Fibroblast of lung (primary cell): Measurements from ENCODE around the gene VWA8. TPM values are rescaled to one million over a fixed set of nuclear protein-coding genes. Genes with fewer than 3 reads are reported as not detected.

Source experiments
- DNase-seq, 2 donors: peaks; one replicate each; pipeline versions ENCODE4 v3.0.0 to v3.0.0-alpha.2; 2010; ENCODE audit warnings: low read depth in 2 of 2
- H2AFZ ChIP-seq: 2 replicates; pipeline ENCODE4 v1.5.1; 2012; ENCODE audit warnings: low read length, control low read depth, inconsistent platforms
- H3K27ac ChIP-seq: 2 replicates; pipeline ENCODE4 v1.5.1; 2011; ENCODE audit warnings: low read length, control low read depth; ENCODE audit not compliant: insufficient read depth
- H3K27me3 ChIP-seq: 2 replicates; pipeline ENCODE4 v1.5.1; 2011; ENCODE audit warnings: mild to moderate bottlenecking, low read length; ENCODE audit not compliant: control insufficient read depth, insufficient read depth
- H3K36me3 ChIP-seq: 2 replicates; pipeline ENCODE4 v1.5.1; 2011; ENCODE audit warnings: low read length; ENCODE audit not compliant: control insufficient read depth, insufficient read depth
- H3K4me1 ChIP-seq: 2 replicates; pipeline ENCODE4 v1.5.1; 2011; ENCODE audit warnings: low read length; ENCODE audit not compliant: control insufficient read depth, insufficient read depth; ENCODE audit errors: extremely low read depth
- H3K4me2 ChIP-seq: 2 replicates; pipeline ENCODE4 v1.5.1; 2011; ENCODE audit warnings: low read length, control low read depth; ENCODE audit not compliant: insufficient read depth; ENCODE audit errors: extremely low read depth
- H3K4me3 ChIP-seq, 4 experiments: fragments of 200-600 bp in 1 of 4; sonication (generic) in 1 of 4; replicated peaks in 1 of 4; 2 replicates each; pipeline ENCODE4 v1.5.1; 2011 to 2016; ENCODE audit warnings: low read length in 4 of 4, low read depth in 3 of 4, mild to moderate bottlenecking in 3 of 4, control low read depth in 2 of 4, inconsistent platforms in 1 of 4, mixed read lengths in 1 of 4; ENCODE audit not compliant: insufficient read depth in 1 of 4; ENCODE audit errors: control extremely low read depth in 1 of 4
- H3K79me2 ChIP-seq: 2 replicates; pipeline ENCODE4 v1.5.1; 2012; ENCODE audit warnings: mild to moderate bottlenecking, low read length, inconsistent platforms; ENCODE audit not compliant: control insufficient read depth, insufficient read depth
- H3K9ac ChIP-seq: 2 replicates; pipeline ENCODE4 v1.5.1; 2011; ENCODE audit warnings: mild to moderate bottlenecking, low read length, control low read depth; ENCODE audit not compliant: insufficient read depth
- H3K9me3 ChIP-seq: 2 replicates; pipeline ENCODE4 v1.5.1; 2012; ENCODE audit warnings: low read depth, low read length; ENCODE audit not compliant: control insufficient read depth, insufficient read depth
- H4K20me1 ChIP-seq: 2 replicates; pipeline ENCODE4 v1.5.1; 2011; ENCODE audit warnings: low read length; ENCODE audit not compliant: control insufficient read depth, insufficient read depth; ENCODE audit errors: extremely low read depth
- EZH2 ChIP-seq: IDR thresholded peaks from 2 replicates; pipeline ENCODE4 v1.5.1; 2012; ENCODE audit warnings: low read length, control low read depth, mild to moderate bottlenecking; ENCODE audit errors: missing control alignments
- polyA plus RNA-seq, 2 donors: library from polyadenylated mRNA; depleted of rRNA in 1 of 2; stranded (reverse) in 1 of 2; unstranded in 1 of 2; fragments of >200 nt; gene quantifications; 2 replicates each; pipeline ENCODE4 v1.2.1, GENCODE V29; 2011 to 2012; ENCODE audit warnings: missing spikeins in 1 of 2
- total RNA-seq: library from RNA; depleted of rRNA; stranded (reverse); fragments of >200 nt; gene quantifications from 2 replicates; pipeline ENCODE4 v1.2.1, GENCODE V29; 2014
- TF ChIP-seq, protein P1 (sequence below), 2 donors: IDR thresholded peaks in 1 of 2; conservative IDR thresholded peaks in 1 of 2; 1 replicate in 1 of 2; 2 replicates in 1 of 2; pipeline ENCODE4 v1.5.1; 2011 to 2012; ENCODE audit warnings: low read length in 2 of 2, control low read depth in 1 of 2, inconsistent platforms in 1 of 2, low read depth in 1 of 2, mild to moderate bottlenecking in 1 of 2

VWA8 gene
- total and polyA plus RNA-seq, 2 donors (not counting 1 experiment from before 2014, with no cell fraction given) = 12.6 to 29.9 TPM

DNA sequence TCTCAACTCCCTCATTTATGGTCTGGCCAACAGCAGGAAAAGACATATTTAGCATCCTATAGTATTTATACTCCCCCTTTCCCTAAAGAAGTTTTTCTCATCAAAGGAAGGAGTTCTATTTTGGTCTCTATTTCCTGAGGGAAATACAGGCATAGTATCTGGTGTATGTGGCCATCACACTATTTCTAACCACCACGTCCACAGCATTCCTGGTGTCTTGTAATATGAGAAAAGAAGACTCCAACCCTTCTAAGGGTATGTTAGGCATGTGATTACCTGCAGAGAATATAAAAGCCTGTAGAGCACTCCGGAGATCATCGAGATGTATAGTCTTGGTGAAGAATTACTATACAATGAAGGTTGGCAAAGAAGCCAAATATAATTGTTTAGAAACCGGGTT is 137.4 kb downstream of the VWA8 start:
- no peaks in the 10 kb centered on the region for H3K79me2 ChIP-seq

DNA sequence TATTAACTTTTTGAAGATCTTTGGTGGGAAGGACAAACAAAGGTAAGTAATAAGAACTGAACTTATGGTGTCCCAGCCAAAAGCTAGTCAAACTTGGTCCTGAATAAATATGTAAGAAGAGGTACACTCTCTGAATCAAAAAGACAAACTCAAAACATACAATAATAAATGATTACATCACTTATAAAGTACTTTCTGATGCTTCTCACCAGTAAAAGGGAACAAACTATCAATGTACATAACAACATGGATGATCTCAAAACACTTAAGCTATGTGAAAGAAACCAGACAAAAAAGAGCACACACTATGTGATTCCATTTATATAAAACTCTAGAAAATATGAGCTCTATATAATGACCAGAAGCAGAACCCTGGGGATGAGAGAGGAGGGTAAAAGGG is 138.3 kb downstream of the VWA8 start:
- Histone ChIP-seq H3K27me3 (no peaks in the 10 kb centered on the region), H3K9ac (no peak overlapping the region), H3K4me2 (no peak overlapping the region), H3K36me3 (no peaks in the 10 kb centered on the region), H3K9me3 (no peaks in the 10 kb centered on the region), H3K4me1 (peaks cover 8% of the 10 kb centered on the region), H3K79me2 (no peaks in the 10 kb centered on the region), H3K4me3 (no peak overlapping the region), H3K27ac (no peak overlapping the region), H2AFZ (no peak overlapping the region), H4K20me1 (no peaks in the 10 kb centered on the region)
- DNase-seq = no peak
- TF ChIP-seq EZH2 = no peak
- TF ChIP-seq, protein P1, sequence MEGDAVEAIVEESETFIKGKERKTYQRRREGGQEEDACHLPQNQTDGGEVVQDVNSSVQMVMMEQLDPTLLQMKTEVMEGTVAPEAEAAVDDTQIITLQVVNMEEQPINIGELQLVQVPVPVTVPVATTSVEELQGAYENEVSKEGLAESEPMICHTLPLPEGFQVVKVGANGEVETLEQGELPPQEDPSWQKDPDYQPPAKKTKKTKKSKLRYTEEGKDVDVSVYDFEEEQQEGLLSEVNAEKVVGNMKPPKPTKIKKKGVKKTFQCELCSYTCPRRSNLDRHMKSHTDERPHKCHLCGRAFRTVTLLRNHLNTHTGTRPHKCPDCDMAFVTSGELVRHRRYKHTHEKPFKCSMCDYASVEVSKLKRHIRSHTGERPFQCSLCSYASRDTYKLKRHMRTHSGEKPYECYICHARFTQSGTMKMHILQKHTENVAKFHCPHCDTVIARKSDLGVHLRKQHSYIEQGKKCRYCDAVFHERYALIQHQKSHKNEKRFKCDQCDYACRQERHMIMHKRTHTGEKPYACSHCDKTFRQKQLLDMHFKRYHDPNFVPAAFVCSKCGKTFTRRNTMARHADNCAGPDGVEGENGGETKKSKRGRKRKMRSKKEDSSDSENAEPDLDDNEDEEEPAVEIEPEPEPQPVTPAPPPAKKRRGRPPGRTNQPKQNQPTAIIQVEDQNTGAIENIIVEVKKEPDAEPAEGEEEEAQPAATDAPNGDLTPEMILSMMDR (conservative IDR thresholded peaks at IDR 0.05 in 1 of 2, IDR thresholded peaks at IDR 0.05 in 1 of 2; ENCODE audit: low read depth in 1 of 2, low read length in 2 of 2) = no peak

More for the DNA sequence above, 137.4 kb downstream of the VWA8 start:
- H3K27me3 ChIP-seq = no peaks in the 10 kb centered on the region
- H3K9me3 ChIP-seq = no peaks in the 10 kb centered on the region
- TF ChIP-seq, protein P1 (conservative IDR thresholded peaks at IDR 0.05 in 1 of 2, IDR thresholded peaks at IDR 0.05 in 1 of 2; ENCODE audit: low read depth in 1 of 2, low read length in 2 of 2) = no peak
- no peak for TF ChIP-seq EZH2
- H3K4me2 ChIP-seq = no peak overlapping the region
- H3K27ac ChIP-seq = no peak overlapping the region
- no peaks in the 10 kb centered on the region for H3K36me3 ChIP-seq
- no peak overlapping the region for H3K4me3 ChIP-seq
- H3K4me1 ChIP-seq = peaks cover 8% of the 10 kb centered on the region
- no peak overlapping the region for H3K9ac ChIP-seq
- no peaks in the 10 kb centered on the region for H4K20me1 ChIP-seq
- DNase-seq = peak in 1 of 2 donors; percentile 19
- no peak overlapping the region for H2AFZ ChIP-seq

DNA sequence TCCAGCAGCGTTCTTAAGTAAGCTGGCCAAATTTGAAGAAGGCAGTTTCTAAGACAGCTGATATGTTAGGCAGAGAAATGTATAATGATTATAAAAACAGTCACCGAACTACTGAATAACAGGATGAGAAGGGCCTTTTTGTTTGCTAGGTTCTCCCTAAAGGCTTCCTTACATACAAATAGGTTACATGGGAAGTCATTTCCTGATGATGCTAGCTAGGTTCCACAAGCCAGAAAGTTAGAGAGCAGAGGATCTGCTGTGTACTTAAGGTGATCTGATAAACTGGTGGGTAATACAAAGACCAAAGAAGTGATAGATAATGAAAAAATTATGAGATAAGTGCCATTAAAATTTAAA is 139.7 kb downstream of the VWA8 start:
- Histone ChIP-seq H3K9ac (no peak overlapping the region), H3K79me2 (no peaks in the 10 kb centered on the region), H3K36me3 (no peaks in the 10 kb centered on the region), H3K4me3 (no peak overlapping the region), H3K27ac (no peak overlapping the region), H3K4me2 (no peak overlapping the region), H3K27me3 (no peaks in the 10 kb centered on the region), H3K4me1 (peaks cover 4% of the 10 kb centered on the region), H4K20me1 (no peaks in the 10 kb centered on the region), H3K9me3 (no peaks in the 10 kb centered on the region), H2AFZ (no peak overlapping the region)
- no peak for TF ChIP-seq EZH2
- TF ChIP-seq, protein P1 (conservative IDR thresholded peaks at IDR 0.05 in 1 of 2, IDR thresholded peaks at IDR 0.05 in 1 of 2; ENCODE audit: low read depth in 1 of 2, low read length in 2 of 2) = no peak
- DNase-seq = no peak
